Liver (tissue), 3 donors: ENCODE results near the gene PANK1.

ENCODE experiments used
- CTCF ChIP-seq: fragments of 150-350 bp; IDR thresholded peaks from 2 replicates; pipeline ENCODE4 v1.5.1; 2017; ENCODE audit warnings: improper control_type of control experiment, low read depth, low read length; ENCODE audit not compliant: missing input control
- EGR1 ChIP-seq, 2 donors: IDR thresholded peaks; 2 replicates each; pipeline ENCODE4 v1.6.1; 2016 to 2018; ENCODE audit warnings: antibody characterized with exemption in 2 of 2, low read depth in 2 of 2
- FOXA1 ChIP-seq: IDR thresholded peaks from 2 replicates; pipeline ENCODE4 v1.6.1; 2016; ENCODE audit warnings: antibody characterized with exemption
- JUND ChIP-seq, 2 donors: IDR thresholded peaks; 2 replicates each; pipeline ENCODE4 v1.6.1; 2016; ENCODE audit warnings: antibody characterized with exemption in 2 of 2
- NR2F2 ChIP-seq: IDR thresholded peaks from 2 replicates; pipeline ENCODE4 v1.6.1; 2016; ENCODE audit warnings: antibody characterized with exemption
- RAD21 ChIP-seq, 2 donors: IDR thresholded peaks; 2 replicates each; pipeline ENCODE4 v1.6.1; 2016; ENCODE audit warnings: antibody characterized with exemption in 2 of 2, mild to moderate bottlenecking in 2 of 2
- REST ChIP-seq: IDR thresholded peaks from 2 replicates; pipeline ENCODE4 v1.6.1; 2016; ENCODE audit warnings: antibody characterized with exemption, mild to moderate bottlenecking
- RXRA ChIP-seq, 2 donors: IDR thresholded peaks; 2 replicates each; pipeline ENCODE4 v1.6.1; 2017 to 2018; ENCODE audit warnings: antibody characterized with exemption in 2 of 2, mild to moderate bottlenecking in 1 of 2
- SP1 ChIP-seq: IDR thresholded peaks from 2 replicates; pipeline ENCODE4 v1.6.1; 2018; ENCODE audit warnings: antibody characterized with exemption, mild to moderate bottlenecking
- YY1 ChIP-seq: IDR thresholded peaks from 2 replicates; pipeline ENCODE4 v1.6.1; 2016; ENCODE audit warnings: antibody characterized with exemption, mild to moderate bottlenecking
- TF ChIP-seq, protein P1 (sequence below): IDR thresholded peaks from 2 replicates; pipeline ENCODE4 v1.6.1; 2016; ENCODE audit warnings: antibody characterized with exemption
- TF ChIP-seq, protein P2 (sequence below): IDR thresholded peaks from 2 replicates; pipeline ENCODE4 v1.6.1; 2016; ENCODE audit warnings: antibody characterized with exemption
- donor health status: healthy.
- donor health status: healthy.

- TF ChIP-seq CTCF (no peak), JUND (IDR thresholded peaks at IDR 0.05) (no peak), RAD21 (IDR thresholded peaks at IDR 0.05) (no peak), NR2F2 (no peak), REST (no peak), SP1 (no peak), FOXA1 (no peak), RXRA (IDR thresholded peaks at IDR 0.05) (no peak), YY1 (no peak), EGR1 (IDR thresholded peaks at IDR 0.05; ENCODE audit: low read depth in 2 of 2) (no peak)
- TF ChIP-seq, protein P1, sequence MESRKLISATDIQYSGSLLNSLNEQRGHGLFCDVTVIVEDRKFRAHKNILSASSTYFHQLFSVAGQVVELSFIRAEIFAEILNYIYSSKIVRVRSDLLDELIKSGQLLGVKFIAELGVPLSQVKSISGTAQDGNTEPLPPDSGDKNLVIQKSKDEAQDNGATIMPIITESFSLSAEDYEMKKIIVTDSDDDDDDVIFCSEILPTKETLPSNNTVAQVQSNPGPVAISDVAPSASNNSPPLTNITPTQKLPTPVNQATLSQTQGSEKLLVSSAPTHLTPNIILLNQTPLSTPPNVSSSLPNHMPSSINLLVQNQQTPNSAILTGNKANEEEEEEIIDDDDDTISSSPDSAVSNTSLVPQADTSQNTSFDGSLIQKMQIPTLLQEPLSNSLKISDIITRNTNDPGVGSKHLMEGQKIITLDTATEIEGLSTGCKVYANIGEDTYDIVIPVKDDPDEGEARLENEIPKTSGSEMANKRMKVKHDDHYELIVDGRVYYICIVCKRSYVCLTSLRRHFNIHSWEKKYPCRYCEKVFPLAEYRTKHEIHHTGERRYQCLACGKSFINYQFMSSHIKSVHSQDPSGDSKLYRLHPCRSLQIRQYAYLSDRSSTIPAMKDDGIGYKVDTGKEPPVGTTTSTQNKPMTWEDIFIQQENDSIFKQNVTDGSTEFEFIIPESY = no peak
- TF ChIP-seq, protein P2, sequence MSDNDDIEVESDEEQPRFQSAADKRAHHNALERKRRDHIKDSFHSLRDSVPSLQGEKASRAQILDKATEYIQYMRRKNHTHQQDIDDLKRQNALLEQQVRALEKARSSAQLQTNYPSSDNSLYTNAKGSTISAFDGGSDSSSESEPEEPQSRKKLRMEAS = no peak
Observed at GRCh38 chr10:89663144-89663543, 18.1 kb upstream of the PANK1 start.
